HG03520 (cell line): ENCODE results near the gene DMRTB1.

ENCODE experiments used
- ATAC-seq: cut with Tn5 transposase; IDR thresholded peaks from one replicate; pipeline ENCODE4 v1.9.1; 2021; ENCODE audit warnings: mild to moderate bottlenecking, moderate library complexity; ENCODE audit not compliant: unreplicated experiment

The DMRTB1 gene

DNA sequence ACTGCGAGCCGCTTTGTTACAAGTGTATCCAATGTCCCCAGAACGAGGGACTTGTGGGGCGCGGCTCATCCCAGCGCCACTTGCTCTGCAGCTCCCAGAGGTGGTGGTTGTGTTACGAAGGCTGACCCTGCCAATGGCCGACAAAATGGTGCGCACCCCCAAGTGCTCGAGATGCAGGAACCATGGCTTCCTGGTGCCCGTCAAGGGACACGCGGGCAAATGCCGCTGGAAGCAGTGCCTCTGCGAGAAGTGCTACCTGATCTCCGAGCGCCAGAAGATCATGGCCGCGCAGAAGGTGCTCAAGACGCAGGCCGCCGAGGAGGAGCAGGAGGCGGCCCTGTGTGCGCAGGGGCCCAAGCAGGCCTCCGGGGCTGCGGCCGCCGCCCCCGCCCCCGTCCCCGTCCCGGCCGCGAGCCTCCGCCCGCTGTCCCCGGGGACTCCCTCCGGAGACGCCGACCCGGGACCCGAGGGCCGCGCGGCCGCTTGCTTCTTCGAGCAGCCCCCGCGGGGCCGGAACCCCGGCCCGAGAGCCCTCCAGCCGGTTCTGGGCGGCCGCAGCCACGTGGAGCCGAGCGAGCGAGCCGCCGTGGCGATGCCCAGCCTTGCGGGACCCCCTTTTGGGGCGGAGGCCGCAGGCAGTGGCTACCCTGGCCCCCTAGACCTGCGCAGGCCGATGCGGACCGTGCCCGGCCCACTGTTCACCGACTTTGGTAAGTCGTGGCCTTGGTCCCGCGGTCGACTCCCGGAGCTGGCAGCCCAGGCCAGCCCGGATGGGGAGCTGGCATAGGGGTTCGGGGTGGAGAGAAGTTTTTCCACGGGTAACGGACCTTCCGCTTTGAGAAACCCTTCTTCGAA lies at the start of gene DMRTB1:
TSS of gene DMRTB1 (plus strand) at position 79 of the 855 bp plus-strand sequence. CDS start at position 134, 55 bp downstream.
- no peak for ATAC-seq

GRCh38 chr1:53409695-53410094 lies 49.5 kb upstream of the DMRTB1 start:
- ATAC-seq = no peak

GRCh38 chr1:53410100-53410541 lies 49.1 kb upstream of the DMRTB1 start:
- peak; percentile 40 for ATAC-seq

GRCh38 chr1:53410701-53411100 lies 48.5 kb upstream of the DMRTB1 start:
- ATAC-seq = no peak

- no peak for ATAC-seq
Measured at GRCh38 chr1:53411541-53412152, 47.6 kb upstream of the DMRTB1 start.

GRCh38 chr1:53412285-53413174 lies 46.7 kb upstream of the DMRTB1 start:
- no peak for ATAC-seq

GRCh38 chr1:53413175-53414001 lies 45.8 kb upstream of the DMRTB1 start:
- ATAC-seq = peak; percentile 40

DNA sequence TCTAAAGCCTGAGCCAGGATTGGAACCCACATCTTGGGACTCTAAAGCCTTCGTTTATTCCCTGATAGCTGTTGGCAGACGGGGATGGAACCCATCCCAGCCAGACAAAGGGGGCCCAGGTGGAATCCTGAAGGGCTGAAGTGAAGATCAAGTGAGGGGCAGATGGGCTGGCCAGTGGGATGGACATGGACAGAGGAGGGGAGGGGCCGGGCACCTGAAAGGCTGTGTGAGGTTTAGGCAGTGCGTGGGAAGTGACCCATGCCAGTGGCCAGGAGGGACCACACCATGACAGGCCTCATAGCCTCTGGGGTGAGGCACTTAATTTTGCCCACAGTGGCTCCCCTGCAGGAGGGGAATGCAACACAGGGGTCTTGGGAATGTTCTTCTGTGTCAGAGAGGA lies 44.6 kb upstream of the DMRTB1 start:
- no peak for ATAC-seq

- ATAC-seq = no peak
Measured at GRCh38 chr1:53415432-53415831, 43.8 kb upstream of the DMRTB1 start.

DNA sequence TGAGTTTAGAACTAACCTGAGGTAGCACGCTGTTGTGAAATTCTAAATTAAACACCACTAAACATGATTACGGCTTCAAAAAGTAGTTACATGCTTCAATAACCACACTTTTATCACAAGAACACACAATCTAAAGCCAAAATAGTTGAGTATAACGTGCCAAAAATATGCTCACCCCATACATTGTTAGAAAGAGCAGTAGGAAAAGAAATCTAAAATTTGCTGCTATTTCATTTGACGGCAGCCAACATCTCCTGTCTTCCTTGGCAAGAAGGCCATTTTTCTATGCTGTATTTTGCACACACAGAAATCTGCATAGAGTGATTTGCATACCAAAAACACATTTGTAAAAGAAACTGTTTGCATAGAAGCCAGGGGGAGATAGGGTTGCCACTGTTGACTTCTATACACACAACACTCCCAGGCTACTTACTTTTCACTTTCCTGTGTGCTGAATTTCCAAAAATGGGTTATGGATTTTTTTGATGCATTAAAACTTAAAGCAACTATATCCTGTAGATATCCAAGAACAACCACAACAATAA lies 42.9 kb upstream of the DMRTB1 start:
- ATAC-seq = no peak

DNA sequence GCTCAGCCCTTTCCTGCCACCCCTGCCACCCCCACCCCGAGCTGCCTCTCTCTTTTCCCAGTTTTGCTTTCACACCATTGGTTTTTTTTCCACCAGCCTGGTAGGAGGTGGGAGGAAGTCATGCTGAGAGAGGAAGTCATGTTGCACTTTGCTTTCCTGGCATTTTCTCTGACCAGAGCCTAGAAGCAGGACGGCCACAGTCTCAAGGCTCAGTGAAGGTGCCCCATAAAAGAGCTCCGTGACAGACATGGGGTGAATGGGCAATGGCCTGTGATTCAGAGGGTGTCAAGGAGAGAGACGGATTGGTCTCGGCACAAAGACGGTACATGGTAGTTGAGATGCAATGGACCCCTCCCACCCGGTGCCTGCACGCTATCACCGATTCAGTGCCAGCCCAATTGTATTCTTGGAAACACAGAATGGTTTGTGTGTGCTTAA lies 42.1 kb upstream of the DMRTB1 start:
- no peak for ATAC-seq

GRCh38 chr1:53419034-53419433 lies 40.2 kb upstream of the DMRTB1 start:
- ATAC-seq = no peak

DNA sequence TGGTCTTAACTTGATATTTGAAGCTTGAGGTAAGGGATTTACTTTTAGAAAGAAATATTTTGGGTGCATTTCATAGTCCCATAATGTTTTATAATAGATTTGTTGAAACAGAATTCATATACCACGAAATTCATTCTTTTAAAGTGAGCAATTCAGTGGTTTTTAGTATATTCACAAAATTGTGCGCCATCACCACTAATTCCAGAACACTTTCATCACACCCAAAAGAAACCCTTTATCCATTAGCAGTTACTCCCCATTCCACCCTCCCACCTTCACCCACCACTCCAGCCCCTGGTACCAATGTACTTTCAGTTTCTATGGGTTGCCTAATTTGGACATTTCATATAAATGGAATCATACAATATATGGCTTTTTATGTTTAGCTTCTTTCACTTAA lies 38.9 kb upstream of the DMRTB1 start:
- ATAC-seq = no peak

DNA sequence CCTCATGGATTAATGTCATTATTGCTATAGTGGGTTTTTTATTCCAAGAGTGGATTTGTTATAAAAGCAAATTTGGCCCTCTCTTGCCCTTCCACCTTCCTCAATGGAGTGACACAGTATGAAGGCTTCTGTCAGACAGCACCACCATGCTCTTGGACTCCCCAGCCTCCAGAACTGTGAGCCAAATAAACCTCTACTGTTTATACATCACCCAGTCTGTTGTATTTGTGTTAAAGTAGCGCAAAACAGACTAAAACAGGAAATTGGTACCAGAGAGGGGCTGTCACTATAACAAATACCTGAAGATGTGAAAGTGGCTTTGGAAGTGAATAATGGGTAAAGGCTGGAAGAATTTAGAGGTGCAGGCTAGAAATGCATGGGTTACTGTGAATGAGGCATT lies 38.0 kb upstream of the DMRTB1 start:
- no peak for ATAC-seq

- no peak for ATAC-seq
Measured at GRCh38 chr1:53430261-53430660, 28.9 kb upstream of the DMRTB1 start.

DNA sequence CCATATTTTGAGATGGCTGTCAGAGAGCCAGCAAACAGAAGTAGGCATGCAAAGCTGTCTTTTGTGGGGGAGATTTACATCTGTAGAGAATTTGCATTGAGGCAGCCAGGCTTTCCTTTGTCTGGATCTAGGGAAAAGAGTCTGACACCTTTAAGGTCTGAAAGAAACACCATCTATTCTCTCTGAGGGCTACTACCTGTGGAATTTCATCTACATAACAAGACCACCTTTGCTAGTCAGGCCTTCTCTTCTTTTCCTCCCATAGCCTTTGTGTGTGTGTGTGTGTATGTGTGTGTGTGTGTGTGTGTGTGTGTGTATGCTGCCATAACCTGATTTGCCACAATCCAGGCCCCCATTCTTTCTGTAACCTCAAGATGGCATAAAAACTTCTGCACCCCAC lies 28.4 kb upstream of the DMRTB1 start:
- no peak for ATAC-seq

- no peak for ATAC-seq
Measured at GRCh38 chr1:53431244-53431643, 28.0 kb upstream of the DMRTB1 start.

GRCh38 chr1:53431805-53432565 lies 27.2 kb upstream of the DMRTB1 start:
- ATAC-seq = no peak

DNA sequence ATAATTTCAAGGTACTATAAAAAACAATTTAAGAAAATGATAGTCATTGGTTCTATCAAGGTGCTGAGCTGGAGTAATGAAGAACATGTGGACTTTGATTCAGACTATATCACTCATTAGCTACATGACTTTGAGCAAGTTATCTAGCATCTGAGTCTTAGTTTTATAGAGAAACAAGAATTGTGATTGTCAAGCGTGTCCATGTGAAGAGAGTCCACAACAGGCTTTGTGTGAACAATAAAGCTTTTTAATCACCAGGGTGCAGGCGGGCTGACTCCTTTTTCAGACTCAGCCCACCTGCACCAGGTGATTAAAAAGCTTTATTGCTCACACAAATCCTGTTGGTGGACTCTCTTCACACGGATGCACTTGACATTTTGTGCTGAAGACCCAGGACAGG lies 26.6 kb upstream of the DMRTB1 start:
- no peak for ATAC-seq
